ENCODE measurements around the gene ACTL6A. TPM values are rescaled to one million over a fixed set of nuclear protein-coding genes. Genes with fewer than 3 reads are reported as not detected.

ACTL6A gene
- polyA plus RNA-seq, 3 donors: 91.3 to 107 (median 99.8) TPM

DNA sequence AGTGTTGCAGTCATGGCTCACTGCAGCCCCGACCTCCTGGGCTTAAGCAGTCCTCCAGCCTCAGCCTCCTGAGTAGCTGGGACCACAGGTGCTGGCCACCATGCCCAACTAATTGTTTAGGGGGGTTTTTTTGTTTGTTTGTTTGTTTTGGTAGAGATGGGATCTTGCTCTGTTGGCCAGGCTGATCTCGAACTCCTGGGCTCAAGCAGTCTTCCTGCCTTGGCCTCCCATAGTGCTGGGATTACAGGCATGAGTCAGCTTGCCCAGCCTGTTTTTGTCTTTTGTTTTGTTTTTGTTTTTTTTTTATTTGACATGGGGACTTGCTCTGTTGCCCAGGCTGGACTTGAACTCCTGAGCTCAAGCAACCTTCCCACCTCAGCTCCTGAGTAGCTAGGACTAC is 59.3 kb downstream of the ACTL6A start:
- DNase-seq (ENCODE audit: extremely low read depth in 1 of 11, low read depth in 9 of 11, low spot score in 4 of 11): no peak

GRCh38 chr3:179624451-179624850 is 61.7 kb downstream of the ACTL6A start:
- DNase-seq (ENCODE audit: extremely low read depth in 1 of 11, low read depth in 9 of 11, low spot score in 4 of 11): no peak

DNA sequence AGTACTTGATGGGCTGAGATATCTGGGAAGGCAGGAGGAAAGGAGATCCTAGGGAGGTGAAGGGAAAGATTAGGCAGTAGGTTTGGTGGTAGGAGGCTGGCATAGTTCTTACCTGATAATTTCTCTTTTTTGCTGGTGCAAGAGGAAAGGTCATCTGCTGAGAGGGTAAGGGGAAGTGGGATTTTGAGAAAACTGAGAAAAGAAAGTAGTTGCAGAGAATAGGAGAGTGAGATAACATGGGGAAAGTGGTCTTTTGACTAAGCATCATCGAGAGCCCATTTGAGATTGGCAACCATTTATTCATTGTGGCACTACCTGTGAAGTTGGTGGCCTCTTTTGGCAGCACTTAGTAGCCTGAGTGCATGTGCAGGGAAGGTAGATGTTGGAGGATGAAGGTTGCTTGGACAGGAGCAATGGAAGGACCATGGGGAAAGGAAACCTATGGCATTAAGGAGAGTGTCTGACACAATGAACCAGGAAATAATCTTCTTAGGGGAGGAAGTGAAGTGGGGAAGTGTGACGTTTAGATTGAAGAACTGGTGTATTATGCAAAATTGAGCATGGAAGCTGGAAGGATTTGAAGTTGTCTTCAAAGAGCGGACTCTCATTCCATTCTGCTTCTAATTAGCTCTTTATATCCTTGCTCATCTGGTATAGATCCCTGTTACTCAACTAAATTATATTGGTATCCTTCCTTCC is 68.2 kb downstream of the ACTL6A start:
- no peak for DNase-seq (ENCODE audit: extremely low read depth in 1 of 11, low read depth in 9 of 11, low spot score in 4 of 11)

Other genes starting within 250 kb of the ACTL6A start
- gene ZNF639, start 239.9 kb upstream of the ACTL6A start, polyA plus RNA-seq (ENCODE audit: insufficient read length in 3 of 3): 10 to 100 TPM; 51.9 to 66.1 (median 53.6) TPM
- 10 to 100 TPM; 56.5 to 83.4 (median 74.2) TPM for gene MFN1, start 215.2 kb upstream of the ACTL6A start, polyA plus RNA-seq (ENCODE audit: insufficient read length in 3 of 3)
- 10 to 100 TPM; 24.3 to 29.3 (median 27.7) TPM for gene GNB4, start 111.5 kb upstream of the ACTL6A start, polyA plus RNA-seq (ENCODE audit: insufficient read length in 3 of 3)
- gene MRPL47, start 41.7 kb downstream of the ACTL6A start, polyA plus RNA-seq (ENCODE audit: insufficient read length in 3 of 3): 10 to 100 TPM; 52.5 to 63.8 (median 58.7) TPM
- gene NDUFB5, start 41.9 kb downstream of the ACTL6A start, polyA plus RNA-seq (ENCODE audit: insufficient read length in 3 of 3): 100 to 1,000 TPM; 177 to 206 (median 182) TPM
- gene USP13, start 90.1 kb downstream of the ACTL6A start, polyA plus RNA-seq (ENCODE audit: insufficient read length in 3 of 3): 10 to 100 TPM; 13.7 to 15.9 (median 15.7) TPM